Peyer's patch (tissue), 4 donors: ENCODE data around the gene TEKT1. TPM values are rescaled to one million over a fixed set of nuclear protein-coding genes. Genes with fewer than 3 reads are reported as not detected.
A peak's percentile ranks its signal among the peaks of the same experiment; 100 is the strongest.
"Not testable (repeated sequence)": the region's sequence is repeated elsewhere in the genome, so short reads cannot be mapped to it uniquely, and the experiment has no call there.

ENCODE experiments used
- DNase-seq, 3 donors: peaks; one replicate each; pipeline ENCODE4 v3.0.0-alpha.2; 2017 to 2019
- H3K27ac ChIP-seq, 4 donors: fragments of 200-600 bp; sonication (generic); one replicate each; pipeline ENCODE4 v1.5.1; 2016 to 2019
- H3K27me3 ChIP-seq, 2 donors: fragments of 200-600 bp; sonication (generic); one replicate each; pipeline ENCODE4 v1.5.1; 2019
- H3K36me3 ChIP-seq, 3 donors: fragments of 200-600 bp; sonication (generic); one replicate each; pipeline ENCODE4 v1.5.1; 2016 to 2019
- H3K4me1 ChIP-seq, 4 donors: fragments of 200-600 bp; sonication (generic); one replicate each; pipeline ENCODE4 v1.5.1; 2016 to 2019
- H3K4me3 ChIP-seq, 4 donors: fragments of 200-600 bp; sonication (generic); 1 replicate in 3 of 4; 2 replicates in 1 of 4; pipeline ENCODE4 v1.5.1; 2016 to 2019; ENCODE audit warnings: mild to moderate bottlenecking in 1 of 4
- H3K9me3 ChIP-seq, 4 donors: fragments of 200-600 bp; sonication (generic); one replicate each; pipeline ENCODE4 v1.5.1; 2016 to 2019; ENCODE audit warnings: mild to moderate bottlenecking in 1 of 4
- CTCF ChIP-seq, 6 experiments: fragments of 450-650 bp in 4 of 6; fragments of 200-600 bp in 2 of 6; sonication (generic) in 1 of 6; IDR thresholded peaks; one replicate each; pipeline ENCODE4 v1.5.1; 2017 to 2019; ENCODE audit warnings: antibody characterized with exemption in 6 of 6, mild to moderate bottlenecking in 3 of 6, moderate library complexity in 1 of 6
- POLR2A ChIP-seq, 2 donors: fragments of 450-650 bp; IDR thresholded peaks; one replicate each; pipeline ENCODE4 v1.5.1; 2017; ENCODE audit warnings: antibody characterized with exemption in 2 of 2, mild to moderate bottlenecking in 2 of 2, moderate library complexity in 2 of 2
- total RNA-seq, 4 donors: library from RNA; depleted of rRNA; stranded (reverse); fragments of >200 nt; gene quantifications; one replicate each; pipeline ENCODE4 v1.1.0, GENCODE V29; 2016

The TEKT1 gene
- not detected for total RNA-seq

DNA sequence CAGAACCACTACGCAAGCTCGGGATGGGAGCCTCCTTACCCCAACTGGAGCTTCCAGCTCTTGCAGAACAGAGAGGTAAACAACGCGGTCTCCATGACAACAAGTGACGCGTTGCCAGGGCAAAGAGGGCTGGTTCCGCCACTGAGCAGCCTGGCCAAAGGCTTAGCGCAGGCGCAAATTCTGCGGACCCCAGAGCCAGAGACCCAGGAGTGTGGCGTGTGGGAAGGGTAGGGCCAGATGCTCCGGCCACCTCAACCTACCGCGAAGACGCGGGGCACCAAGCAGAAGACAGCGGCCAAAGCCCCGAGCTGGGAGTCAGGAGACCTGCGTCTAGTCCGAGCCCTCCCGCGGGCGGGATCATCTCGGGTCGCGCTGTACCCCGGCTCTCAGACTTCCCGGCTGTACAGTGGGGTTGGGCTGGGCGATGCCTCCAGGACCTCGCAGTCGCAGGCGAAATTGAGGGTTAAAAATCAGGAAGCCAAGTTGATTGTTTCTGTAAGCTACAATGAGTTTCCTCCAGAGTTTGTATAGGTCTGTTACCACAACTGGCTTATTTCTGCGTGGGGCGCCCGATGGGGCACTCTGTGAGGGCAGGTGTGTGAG, at the start of gene TEKT1:
TEKT1 (minus strand) TSS at position 69 of the 603 bp plus-strand sequence. CDS start 1,353 bp downstream, outside the sequence.
- DNase-seq: peak; percentile 63 to 83 (median 67)
- Histone ChIP-seq H3K9me3 (no peaks in the 10 kb centered on the region), H3K36me3 (no peaks in the 10 kb centered on the region), H3K4me1 (peaks cover 0 to 10% (median 0%) of the 10 kb centered on the region in 4 donors), H3K27me3 (peaks cover 0 to 5% of the 10 kb centered on the region in 2 donors), H3K4me3 (peak within 1 kb of the TSS in 3 of 4 donors; percentile 23 to 36 (median 29)), H3K27ac (no peak within 1 kb of the TSS)
- TF ChIP-seq POLR2A (IDR thresholded peaks at IDR 0.05) (no peak), CTCF (IDR thresholded peaks at IDR 0.05) (no peak)

GRCh38 chr17:6879221-6879975, 47.9 kb upstream of the TEKT1 start:
- H3K36me3 ChIP-seq, H3K27me3 ChIP-seq, H3K27ac ChIP-seq, H3K9me3 ChIP-seq, DNase-seq, H3K4me3 ChIP-seq, H3K4me1 ChIP-seq: not testable (repeated sequence)

DNA sequence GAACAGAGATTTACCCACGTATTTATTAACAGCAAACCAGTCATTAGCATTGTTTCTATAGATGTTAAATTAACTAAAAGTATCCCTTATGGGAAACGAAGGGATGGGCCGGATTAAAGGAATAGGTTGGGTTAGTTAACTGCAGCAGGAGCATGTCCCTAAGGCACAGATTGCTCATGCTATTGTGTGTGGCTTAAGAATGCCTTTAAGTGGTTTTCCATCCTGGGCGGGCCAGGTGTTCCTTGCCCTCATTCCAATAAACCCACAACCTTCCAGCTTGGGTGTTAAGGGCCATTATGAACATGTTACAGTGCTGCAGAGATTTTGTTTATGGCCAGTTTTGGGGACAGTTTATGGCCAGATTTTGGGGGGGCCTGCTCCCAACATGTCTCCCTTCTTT, 43.7 kb upstream of the TEKT1 start:
- H3K27me3 ChIP-seq, H3K27ac ChIP-seq, H3K4me1 ChIP-seq, H3K36me3 ChIP-seq, H3K9me3 ChIP-seq, DNase-seq, H3K4me3 ChIP-seq: not testable (repeated sequence)

DNA sequence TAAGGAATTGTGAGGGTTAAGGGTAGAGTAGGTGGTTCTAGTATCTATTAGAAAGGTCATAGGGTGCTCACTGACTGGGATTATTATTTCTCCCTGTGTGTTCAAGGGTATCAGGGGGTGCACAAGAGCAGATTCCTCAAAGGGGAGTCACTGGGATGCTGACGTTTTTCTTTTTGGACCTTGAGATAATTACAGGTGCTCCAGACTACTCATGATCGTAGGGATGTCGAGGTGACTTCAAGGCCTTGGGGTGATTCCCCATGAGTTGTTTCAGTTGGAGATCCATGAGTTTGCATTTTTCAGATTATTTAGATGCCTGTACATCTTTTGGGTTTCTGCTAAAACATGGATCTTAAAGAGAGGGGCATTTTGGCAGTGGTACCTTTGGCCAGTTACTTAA, 41.4 kb upstream of the TEKT1 start:
- no peaks in the 10 kb centered on the region for H3K36me3 ChIP-seq
- no peak overlapping the region for H3K4me3 ChIP-seq
- TF ChIP-seq POLR2A (IDR thresholded peaks at IDR 0.05) (no peak), CTCF (IDR thresholded peaks at IDR 0.05) (no peak)
- H3K4me1 ChIP-seq: no peaks in the 10 kb centered on the region
- H3K27ac ChIP-seq: no peak overlapping the region
- no peaks in the 10 kb centered on the region for H3K9me3 ChIP-seq
- no peak for DNase-seq
- no peaks in the 10 kb centered on the region for H3K27me3 ChIP-seq

- H3K4me1 ChIP-seq: no peaks in the 10 kb centered on the region
- no peak overlapping the region for H3K4me3 ChIP-seq
- no peak overlapping the region for H3K27ac ChIP-seq
- DNase-seq: no peak
- no peaks in the 10 kb centered on the region for H3K9me3 ChIP-seq
- no peaks in the 10 kb centered on the region for H3K27me3 ChIP-seq
- TF ChIP-seq CTCF (IDR thresholded peaks at IDR 0.05) (no peak), POLR2A (IDR thresholded peaks at IDR 0.05) (no peak)
- H3K36me3 ChIP-seq: no peaks in the 10 kb centered on the region
These were observed 39.3 kb upstream of the TEKT1 start for GRCh38 chr17:6870841-6871240.

DNA sequence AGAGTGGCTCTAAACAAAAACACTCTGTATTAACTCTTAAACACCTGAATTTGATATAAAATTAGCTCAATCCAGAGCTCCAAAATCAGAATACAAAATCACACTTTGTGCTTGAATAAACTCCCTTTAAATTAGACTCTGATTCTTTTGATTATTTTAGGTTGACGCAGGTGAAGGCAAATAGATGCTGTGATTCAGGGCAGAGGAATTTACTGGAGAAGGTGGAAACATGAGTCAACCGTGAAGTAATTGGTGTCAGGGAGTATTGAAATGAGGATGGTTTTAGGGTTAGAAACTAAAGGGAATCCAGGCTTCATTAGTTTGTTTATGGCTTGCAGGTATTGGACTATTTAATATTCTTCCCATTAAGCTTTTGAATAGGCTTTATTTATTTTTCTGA, 37.1 kb upstream of the TEKT1 start:
- Histone ChIP-seq H3K27me3 (no peaks in the 10 kb centered on the region), H3K27ac (no peak overlapping the region), H3K4me1 (no peaks in the 10 kb centered on the region), H3K9me3 (no peaks in the 10 kb centered on the region), H3K4me3 (no peak overlapping the region), H3K36me3 (no peaks in the 10 kb centered on the region)
- no peak for DNase-seq
- TF ChIP-seq CTCF (IDR thresholded peaks at IDR 0.05) (no peak), POLR2A (IDR thresholded peaks at IDR 0.05) (no peak)
